Gastroesophageal sphincter (tissue), 4 donors: ENCODE results near the gene LRRC47. TPM values are rescaled to one million over a fixed set of nuclear protein-coding genes. Genes with fewer than 3 reads are reported as not detected.
"Not testable (repeated sequence)": the region's sequence is repeated elsewhere in the genome, so short reads cannot be mapped to it uniquely, and the experiment has no call there.

Experiments
- ATAC-seq: fragments of 150-250 bp; one replicate; pipeline ENCODE4 v1.9.1; 2016; ENCODE audit warnings: mild to moderate bottlenecking, moderate library complexity
- H3K27ac ChIP-seq, 4 donors: fragments of 200-600 bp; sonication (generic) in 3 of 4; 1 replicate in 3 of 4; 2 replicates in 1 of 4; pipeline ENCODE4 v1.5.1; 2016 to 2019
- H3K27me3 ChIP-seq: fragments of 200-600 bp; sonication (generic); one replicate; pipeline ENCODE4 v1.5.1; 2019
- H3K36me3 ChIP-seq, 2 donors: fragments of 200-600 bp; sonication (generic); one replicate each; pipeline ENCODE4 v1.5.1; 2019; ENCODE audit warnings: control low read depth in 1 of 2
- H3K4me1 ChIP-seq, 3 donors: fragments of 200-600 bp; sonication (generic); 1 replicate in 2 of 3; 2 replicates in 1 of 3; pipeline ENCODE4 v1.5.1; 2016 to 2019; ENCODE audit warnings: control low read depth in 2 of 3
- H3K4me3 ChIP-seq, 2 donors: fragments of 200-600 bp; sonication (generic); one replicate each; pipeline ENCODE4 v1.5.1; 2019; ENCODE audit warnings: mild to moderate bottlenecking in 1 of 2, moderate library complexity in 1 of 2
- H3K9me3 ChIP-seq, 3 donors: fragments of 200-600 bp; sonication (generic); one replicate each; pipeline ENCODE4 v1.5.1; 2017 to 2019; ENCODE audit warnings: control low read depth in 2 of 3
- CTCF ChIP-seq, 4 experiments: fragments of 200-600 bp in 2 of 4; fragments of 450-650 bp in 2 of 4; sonication (generic) in 1 of 4; IDR thresholded peaks; one replicate each; pipeline ENCODE4 v1.5.1; 2017 to 2019; ENCODE audit warnings: antibody characterized with exemption in 4 of 4, mild to moderate bottlenecking in 2 of 4, moderate library complexity in 2 of 4
- EP300 ChIP-seq: sonication (generic); formaldehyde crosslinking; IDR thresholded peaks from one replicate; pipeline ENCODE4 v1.6.1; 2017; ENCODE audit warnings: antibody characterized with exemption, mild to moderate bottlenecking
- POLR2A ChIP-seq, 2 donors: fragments of 450-650 bp; IDR thresholded peaks; one replicate each; pipeline ENCODE4 v1.6.1; 2017; ENCODE audit warnings: antibody characterized with exemption in 2 of 2, mild to moderate bottlenecking in 2 of 2, moderate library complexity in 1 of 2
- POLR2AphosphoS5 ChIP-seq: sonication (generic); formaldehyde crosslinking; IDR thresholded peaks from one replicate; pipeline ENCODE4 v1.6.1; 2017; ENCODE audit warnings: antibody characterized with exemption
- WGBS, 2 donors: methylation state at CpG; one replicate each; pipeline ENCODE4 v1.1.5; 2018; ENCODE audit warnings: low coverage in 1 of 2; 5-methylcytosine and 5-hydroxymethylcytosine counted together
- total RNA-seq, 4 donors: library from RNA; depleted of rRNA; stranded (reverse); fragments of >200 nt; gene quantifications; one replicate each; pipeline ENCODE4 v1.1.0, GENCODE V29; 2016

LRRC47 gene
- total RNA-seq, 4 donors from 2014 or later = 36.5 to 47.9 (median 46.5) TPM

GRCh38 chr1:3749512-3749911, 46.8 kb downstream of the LRRC47 start:
- ATAC-seq = no peak
- H3K27ac ChIP-seq = no peak overlapping the region
- peaks cover 27% of the 10 kb centered on the region for H3K27me3 ChIP-seq
- peaks cover 0 to 33% (median 10%) of the 10 kb centered on the region in 3 donors for H3K4me1 ChIP-seq
- no peaks in the 10 kb centered on the region for H3K9me3 ChIP-seq
- no peak overlapping the region for H3K4me3 ChIP-seq
- TF ChIP-seq EP300 (no peak), POLR2A (IDR thresholded peaks at IDR 0.05) (no peak), POLR2AphosphoS5 (no peak), CTCF (IDR thresholded peaks at IDR 0.05) (no peak)
- 21 to 77% methylated on average over 2 to 5 of the region's 5 CpGs for WGBS, 2 donors
- H3K36me3 ChIP-seq = peaks cover 0 to 13% of the 10 kb centered on the region in 2 donors

GRCh38 chr1:3748316-3748900, 47.9 kb downstream of the LRRC47 start:
- Histone ChIP-seq H3K27me3 (peaks cover 16% of the 10 kb centered on the region), H3K4me1 (peaks cover 0 to 42% (median 10%) of the 10 kb centered on the region in 3 donors), H3K36me3 (peaks cover 0 to 23% of the 10 kb centered on the region in 2 donors)
- not testable (repeated sequence) for H3K9me3 ChIP-seq, H3K27ac ChIP-seq, H3K4me3 ChIP-seq, ATAC-seq
- 64 to 81% methylated on average over 10 to 13 of the region's 15 CpGs for WGBS, 2 donors

GRCh38 chr1:3747903-3748302, 48.4 kb downstream of the LRRC47 start:
- Histone ChIP-seq H3K27ac (peak overlapping the region in 3 of 4 donors; percentile 85 to 90 (median 88)), H3K36me3 (peaks cover 0 to 28% of the 10 kb centered on the region in 2 donors), H3K4me1 (peaks cover 0 to 42% (median 10%) of the 10 kb centered on the region in 3 donors), H3K9me3 (no peaks in the 10 kb centered on the region), H3K27me3 (peaks cover 11% of the 10 kb centered on the region), H3K4me3 (peak overlapping the region in 1 of 2 donors; percentile 88)
- TF ChIP-seq POLR2A (IDR thresholded peaks at IDR 0.05) = no peak
- no peak for TF ChIP-seq CTCF (IDR thresholded peaks at IDR 0.05)
- TF ChIP-seq POLR2AphosphoS5 = no peak
- no peak for TF ChIP-seq EP300
- ATAC-seq = no peak
- WGBS, 2 donors = 93% methylated on average over 3 of the region's 13 CpGs; no CpG with 5 or more reads in 1 of the 2 donors

- peaks cover 0 to 33% of the 10 kb centered on the region in 2 donors for H3K36me3 ChIP-seq
- H3K4me3 ChIP-seq = peak overlapping the region; percentile 53 to 88
- no peak for TF ChIP-seq EP300
- no peak for TF ChIP-seq POLR2A (IDR thresholded peaks at IDR 0.05)
- TF ChIP-seq CTCF (IDR thresholded peaks at IDR 0.05) = no peak
- TF ChIP-seq POLR2AphosphoS5 = no peak
- H3K9me3 ChIP-seq = no peaks in the 10 kb centered on the region
- H3K4me1 ChIP-seq = peaks cover 0 to 42% (median 10%) of the 10 kb centered on the region in 3 donors
- H3K27ac ChIP-seq = peak overlapping the region; percentile 10 to 90 (median 86)
- peaks cover 6% of the 10 kb centered on the region for H3K27me3 ChIP-seq
- 29 to 30% methylated on average over 5 of the region's 6 CpGs for WGBS, 2 donors
- ATAC-seq = no peak
Observed at GRCh38 chr1:3747522-3747848, 48.8 kb downstream of the LRRC47 start.

GRCh38 chr1:3746830-3747521, 49.3 kb downstream of the LRRC47 start:
- Histone ChIP-seq H3K27ac (peak overlapping the region; percentile 10 to 90 (median 86)), H3K36me3 (peaks cover 0 to 38% of the 10 kb centered on the region in 2 donors), H3K4me1 (peaks cover 0 to 42% (median 10%) of the 10 kb centered on the region in 3 donors), H3K9me3 (no peaks in the 10 kb centered on the region), H3K27me3 (peaks cover 1% of the 10 kb centered on the region), H3K4me3 (peak overlapping the region; percentile 53 to 88)
- ATAC-seq = peak; percentile 96
- TF ChIP-seq POLR2A (IDR thresholded peaks at IDR 0.05) = peak; percentile 49 to 62
- peak in 1 of 4 experiments; percentile 13 for TF ChIP-seq CTCF (IDR thresholded peaks at IDR 0.05)
- TF ChIP-seq EP300 = no peak
- peak; percentile 49 for TF ChIP-seq POLR2AphosphoS5
- 0% methylated on average over 5 of the region's 73 CpGs; no CpG with 5 or more reads in 1 of the 2 donors for WGBS, 2 donors
